GM12878 (cell line): Measurements from ENCODE around the gene GZMB. TPM values are rescaled to one million over a fixed set of nuclear protein-coding genes. Genes with fewer than 3 reads are reported as not detected.
"Not testable (repeated sequence)": the region's sequence is repeated elsewhere in the genome, so short reads cannot be mapped to it uniquely, and the experiment has no call there.

Experiments
- ATAC-seq: fragments of 200-7000 bp; cut with Tn5 transposase; 3 replicates; pipeline ENCODE4 v1.9.1; 2020; ENCODE audit warnings: mild to moderate bottlenecking, moderate library complexity
- BruUV-seq: library from RNA; stranded (reverse); fragments of 400-500 nt; replicated peaks from 2 replicates; lab custom pipeline; 2021; lab: Mats Ljungman, UMichigan
- CTCF ChIA-PET: fragments of 300-600 bp; sonication (Branson Sonifier 250); formaldehyde crosslinking; extraction: SDS; loops from one replicate; lab custom pipeline; 2021; ENCODE audit warnings: inconsistent platforms; lab: Yijun Ruan, JAX
- POLR2A ChIA-PET: fragments of 350-600 bp; formaldehyde crosslinking; extraction: SDS; loops from one replicate; lab custom pipeline; 2021; ENCODE audit warnings: inconsistent platforms; lab: Charles Lee
- RAD21 ChIA-PET: fragments of 300-600 bp; sonication (Branson Sonifier 250); formaldehyde crosslinking; loops from one replicate; lab custom pipeline; 2023; ENCODE audit warnings: antibody characterized with exemption; ENCODE audit not compliant: unreplicated experiment; lab: Charles Lee
- SMC1A ChIA-PET: fragments of 300-600 bp; sonication (Branson Sonifier 250); formaldehyde crosslinking; loops from one replicate; lab custom pipeline; 2023; ENCODE audit not compliant: unreplicated experiment, uncharacterized antibody; lab: Charles Lee
- DNase-seq: peaks from one replicate; pipeline ENCODE4 v3.0.0-alpha.2; 2011; ENCODE audit warnings: low read depth, low spot score
- FAIRE-seq: peaks from 3 replicates; lab custom pipeline; 2011; peaks lifted over from hg19 to GRCh38; lab: Jason Lieb, UNC
- H2AFZ ChIP-seq: 2 replicates; pipeline ENCODE4 v1.6.0; 2011; ENCODE audit warnings: low read depth, low read length, control low read depth; ENCODE audit not compliant: control insufficient read depth
- H3K27ac ChIP-seq: 2 replicates; pipeline ENCODE4 v1.5.1; 2011; ENCODE audit warnings: control low read depth; ENCODE audit not compliant: control insufficient read depth, insufficient read depth
- H3K27me3 ChIP-seq, 2 experiments: replicated peaks in 1 of 2; 2 replicates each; pipeline versions ENCODE4 v1.6.0 to v1.6.1; 2011; ENCODE audit warnings: low read length in 1 of 2; ENCODE audit not compliant: control insufficient read depth in 2 of 2, insufficient read depth in 2 of 2
- H3K36me3 ChIP-seq, 2 experiments: 2 replicates each; pipeline ENCODE4 v1.5.1; 2011; ENCODE audit warnings: low read length in 1 of 2; ENCODE audit not compliant: control insufficient read depth in 2 of 2, insufficient read depth in 2 of 2
- H3K4me1 ChIP-seq: 2 replicates; pipeline ENCODE4 v1.6.1; 2011; ENCODE audit warnings: mild to moderate bottlenecking, low read length, moderate library complexity, mixed read lengths; ENCODE audit not compliant: control insufficient read depth, insufficient read depth
- H3K4me2 ChIP-seq: 2 replicates; pipeline ENCODE4 v1.6.0; 2011; ENCODE audit warnings: control low read depth; ENCODE audit not compliant: control insufficient read depth, insufficient read depth
- H3K4me3 ChIP-seq: fragments of 200-600 bp; sonication (generic); 2 replicates; pipeline ENCODE4 v1.5.1; 2016
- H3K79me2 ChIP-seq: 2 replicates; pipeline ENCODE4 v1.6.0; 2011; ENCODE audit warnings: low read length; ENCODE audit not compliant: control insufficient read depth, insufficient read depth
- H3K9ac ChIP-seq: 2 replicates; pipeline ENCODE4 v1.8.0; 2011; ENCODE audit warnings: low read length, control low read depth, mixed read lengths; ENCODE audit not compliant: control insufficient read depth, insufficient read depth
- H3K9me3 ChIP-seq: replicated peaks from 3 replicates; pipeline ENCODE4 v1.5.1; 2011; ENCODE audit warnings: mild to moderate bottlenecking, low read length; ENCODE audit not compliant: control insufficient read depth, insufficient read depth
- H4K20me1 ChIP-seq: 2 replicates; pipeline ENCODE4 v1.6.0; 2011; ENCODE audit not compliant: control insufficient read depth, insufficient read depth
- FOXM1 ChIP-seq: IDR thresholded peaks from 2 replicates; pipeline ENCODE4 v1.6.1; 2012; ENCODE audit warnings: low read depth, mild to moderate bottlenecking, inconsistent platforms, low read length, moderate library complexity
- KAT2A ChIP-seq: conservative IDR thresholded peaks from 2 replicates; pipeline ENCODE4 v1.6.1; 2011; ENCODE audit warnings: low read depth, low read length; ENCODE audit not compliant: control insufficient read depth
- RUNX3 ChIP-seq: IDR thresholded peaks from 2 replicates; pipeline ENCODE4 v1.6.1; 2012; ENCODE audit warnings: low read length, inconsistent platforms
- WGBS: methylation state at CpG from one replicate; pipeline ENCODE4 v1.1.6; 2016; ENCODE audit warnings: low lambda C conversion rate; ENCODE audit not compliant: insufficient replicate concordance, insufficient coverage; ENCODE audit errors: missing lambda C conversion rate; 5-methylcytosine and 5-hydroxymethylcytosine counted together
- in situ Hi-C: fragments of 300-500 bp; cut with MboI; formaldehyde crosslinking; loops from 9 replicates; pipeline ENCODE4 v1.14.3; 2018; ENCODE audit warnings: mixed read lengths
- intact Hi-C: fragments of 100-400 bp; cut with micrococcal nuclease; formaldehyde crosslinking; loops from one replicate; pipeline ENCODE4 v1.14.2; 2022; ENCODE audit not compliant: unreplicated experiment
- polyA plus RNA-seq, 11 experiments: library from polyadenylated mRNA; depleted of rRNA in 4 of 11; unstranded in 6 of 11; stranded (reverse) in 5 of 11; fragments of >200 nt; fragmentation: Nextera tagmentation in 4 of 11; fragmentation: Illumina TruSeq in 1 of 11; extraction: Ambion mirVana in 4 of 11; extraction: Trizol in 1 of 11; gene quantifications; 1 replicate in 1 of 11; 2 replicates in 10 of 11; pipeline versions ENCODE4 v1.2.1 to v1.2.3, GENCODE V29; 2011 to 2016; ENCODE audit warnings: inconsistent platforms in 2 of 11, missing spikeins in 2 of 11, low read depth in 1 of 11
- total RNA-seq, 4 experiments: library from RNA; depleted of rRNA in 3 of 4; stranded (reverse); fragments of >200 nt in 3 of 4; fragmentation: Illumina TruSeq in 1 of 4; extraction: Trizol in 1 of 4; gene quantifications; 2 replicates each; pipeline versions ENCODE4 v1.2.1 to v1.2.3, GENCODE V29; 2013 to 2021

The GZMB gene
- total and polyA plus RNA-seq, 10 of the 15 experiments (the other 5 are each of a cell fraction or from before 2014, with no cell fraction given), result 0.19 to 0.87 (median 0.38) TPM; not detected in 7

- Histone ChIP-seq H2AFZ (no peak overlapping the region), H3K4me1 (peaks cover 19% of the 10 kb centered on the region), H3K9ac (no peak overlapping the region), H3K9me3 (peaks cover 1% of the 10 kb centered on the region; the same call in 1 of the 3 replicates)
- CTCF ChIA-PET, result interaction anchor here (0.9 to 1.9 kb wide), 4 partner anchors 9 to 182 kb away, joined by 3 to 6 read pairs (median 4); no protein-coding TSS in a partner anchor
- intact Hi-C loops, result no loop called here
- TF ChIP-seq RUNX3 (0 out of 2 replicates have a peak, but pooled peaks have one; percentile 11), KAT2A (no peak)
- TF ChIP-seq, all 136 proteins: peak for 1
- BruUV-seq, result no TSS peak
- Histone ChIP-seq H3K27ac (no peak overlapping the region), H3K27me3 (no peaks in the 10 kb centered on the region), H3K4me3 (no peak overlapping the region), H3K36me3 (no peaks in the 10 kb centered on the region), H4K20me1 (no peaks in the 10 kb centered on the region), H3K79me2 (no peaks in the 10 kb centered on the region), H3K4me2 (no peak overlapping the region)
- 40% methylated on average over 5 of the region's 5 CpGs for WGBS
- ChIA-PET RAD21 (interaction anchor here (2.5 kb wide), 1 partner anchor 11 kb away, joined by 7 read pairs; no protein-coding TSS in a partner anchor), POLR2A (no interaction called here), SMC1A (interaction anchor here (0.7 to 1.9 kb wide), 6 partner anchors 9 to 53 kb away, joined by 3 to 4 read pairs (median 3); partner anchors contain the start of gene GZMH)
- in situ Hi-C loops, result no loop called here
- DNase-seq (no peak), FAIRE-seq (no peak), ATAC-seq (no peak)
Observed at GRCh38 chr14:24662753-24663152, 28.8 kb upstream of the GZMB start.

GRCh38 chr14:24659916-24660570 is 26.1 kb upstream of the GZMB start:
- H4K20me1 ChIP-seq, result no peaks in the 10 kb centered on the region
- no peaks in the 10 kb centered on the region for H3K36me3 ChIP-seq
- ATAC-seq (peak; percentile 29; the same call in 1 of the 3 replicates), FAIRE-seq (no peak)
- intact Hi-C loops, result no loop called here
- in situ Hi-C loops, result no loop called here
- H3K9me3 ChIP-seq, result peaks cover 1% of the 10 kb centered on the region; the same call in 1 of the 3 replicates
- H3K27ac ChIP-seq, result no peak overlapping the region
- H3K4me2 ChIP-seq, result no peak overlapping the region
- H3K9ac ChIP-seq, result no peak overlapping the region
- ChIA-PET SMC1A (interaction anchor here (1.5 kb wide), 1 partner anchor 15 kb away, joined by 3 read pairs; no protein-coding TSS in a partner anchor), CTCF (interaction anchor here (0.8 to 2.2 kb wide), 5 partner anchors 14 to 75 kb away, joined by 3 to 7 read pairs (median 3); partner anchors contain the start of gene GZMH)
- H2AFZ ChIP-seq, result no peak overlapping the region
- peak; percentile 64 for TF ChIP-seq RUNX3
- no peak for TF ChIP-seq FOXM1
- TF ChIP-seq, all 136 proteins: peak for 1
- H3K79me2 ChIP-seq, result no peaks in the 10 kb centered on the region
- WGBS, result 46% methylated on average over 9 of the region's 9 CpGs
- no peak overlapping the region for H3K4me3 ChIP-seq
- BruUV-seq, result no TSS peak
- POLR2A ChIA-PET, result no interaction called here
- RAD21 ChIA-PET, result interaction anchor here (1.4 to 2.5 kb wide), 2 partner anchors 14 to 33 kb away, joined by 3 to 7 read pairs; no protein-coding TSS in a partner anchor
- H3K4me1 ChIP-seq, result peaks cover 9% of the 10 kb centered on the region
- no peak for DNase-seq
- H3K27me3 ChIP-seq, result no peaks in the 10 kb centered on the region

- H3K27me3 ChIP-seq, intact Hi-C loops, H3K4me3 ChIP-seq, POLR2A ChIA-PET, H3K4me2 ChIP-seq, RAD21 ChIA-PET, ATAC-seq, BruUV-seq, H4K20me1 ChIP-seq, H3K79me2 ChIP-seq, H3K36me3 ChIP-seq, SMC1A ChIA-PET, H3K9ac ChIP-seq, DNase-seq, in situ Hi-C loops, FAIRE-seq, CTCF ChIA-PET, H2AFZ ChIP-seq, H3K27ac ChIP-seq, H3K9me3 ChIP-seq: not testable (repeated sequence)
- 33% methylated on average over 1 of the region's 1 CpG for WGBS
- peaks cover 12% of the 10 kb centered on the region for H3K4me1 ChIP-seq
Observed at GRCh38 chr14:24648361-24648760, 14.4 kb upstream of the GZMB start.
